ENCODE measurements around the gene KCNJ15. TPM values are rescaled to one million over a fixed set of nuclear protein-coding genes. Genes with fewer than 3 reads are reported as not detected.

Gene KCNJ15
- total RNA-seq, 1 donor from 2014 or later: 2.2 TPM

DNA sequence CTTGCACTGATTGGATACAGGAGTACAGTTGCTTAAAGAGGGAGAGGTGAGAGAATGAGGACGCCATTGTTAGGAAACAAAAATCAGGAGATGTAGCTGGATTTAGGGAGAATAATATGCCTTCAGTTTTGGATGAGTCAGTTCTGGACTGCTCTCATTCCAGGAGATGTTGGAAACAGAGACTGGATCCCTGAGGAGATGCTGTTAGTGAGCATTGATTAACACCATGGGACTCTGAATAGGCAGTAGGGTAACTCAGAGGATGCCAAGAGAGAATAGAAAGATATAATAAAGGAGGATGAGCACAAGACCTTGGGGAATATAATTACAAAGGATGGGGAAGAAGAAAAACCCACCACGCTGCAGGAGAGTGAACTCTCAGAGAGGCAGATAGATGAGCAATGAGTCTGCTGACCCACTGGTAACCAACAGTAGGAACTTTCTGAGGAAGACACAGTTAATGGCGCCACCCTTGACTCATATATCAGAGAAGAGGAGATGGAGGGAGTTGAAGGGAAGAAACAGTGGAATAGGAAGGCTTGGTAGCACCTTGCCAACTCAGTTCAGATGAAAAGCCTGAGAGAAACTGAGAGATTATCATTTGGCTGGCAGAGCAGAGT, 10.5 kb downstream of the KCNJ15 start:
- DNase-seq (ENCODE audit: low read depth): no peak
- Histone ChIP-seq H3K36me3 (ENCODE audit: insufficient read depth, low read length) (no peaks in the 10 kb centered on the region), H3K4me3 (ENCODE audit: insufficient read depth, low read depth, low read length) (no peak overlapping the region), H2AFZ (ENCODE audit: low read depth, low read length) (no peak overlapping the region), H4K20me1 (ENCODE audit: insufficient read depth, low read length) (no peaks in the 10 kb centered on the region), H3K79me2 (ENCODE audit: insufficient read depth, low read length) (no peaks in the 10 kb centered on the region), H3K27me3 (ENCODE audit: insufficient read depth, low read length) (no peaks in the 10 kb centered on the region), H3K4me1 (ENCODE audit: insufficient read depth, low read length) (peaks cover 19% of the 10 kb centered on the region), H3K9ac (ENCODE audit: low read length) (no peak overlapping the region), H3K4me2 (ENCODE audit: low read length) (peak overlapping the region; percentile 37), H3K27ac (ENCODE audit: low read depth, low read length) (no peak overlapping the region), H3K9me3 (ENCODE audit: insufficient read depth, low read depth, low read length) (no peaks in the 10 kb centered on the region)
- H3K9me3 Mint-ChIP-seq (ENCODE audit: unreplicated experiment): peaks cover 6% of the 10 kb centered on the region
- TF ChIP-seq EZH2 (IDR thresholded peaks at IDR 0.05; ENCODE audit: insufficient read depth, low read length): no peak
- no peak for TF ChIP-seq CTCF (IDR thresholded peaks at IDR 0.05; ENCODE audit: insufficient read depth, low read depth, low read length)
- peak overlapping the region; percentile 1 for H3K27ac Mint-ChIP-seq (ENCODE audit: unreplicated experiment)
- peaks cover 43% of the 10 kb centered on the region for H3K4me1 Mint-ChIP-seq (ENCODE audit: low read depth, unreplicated experiment)
- peaks cover 1% of the 10 kb centered on the region for H3K27me3 Mint-ChIP-seq (ENCODE audit: low read depth, unreplicated experiment)
- peak; percentile 26 for FAIRE-seq
- no peaks in the 10 kb centered on the region for H3K36me3 Mint-ChIP-seq (ENCODE audit: low read depth, unreplicated experiment)
- H3K4me3 Mint-ChIP-seq (ENCODE audit: unreplicated experiment): no peak overlapping the region

DNA sequence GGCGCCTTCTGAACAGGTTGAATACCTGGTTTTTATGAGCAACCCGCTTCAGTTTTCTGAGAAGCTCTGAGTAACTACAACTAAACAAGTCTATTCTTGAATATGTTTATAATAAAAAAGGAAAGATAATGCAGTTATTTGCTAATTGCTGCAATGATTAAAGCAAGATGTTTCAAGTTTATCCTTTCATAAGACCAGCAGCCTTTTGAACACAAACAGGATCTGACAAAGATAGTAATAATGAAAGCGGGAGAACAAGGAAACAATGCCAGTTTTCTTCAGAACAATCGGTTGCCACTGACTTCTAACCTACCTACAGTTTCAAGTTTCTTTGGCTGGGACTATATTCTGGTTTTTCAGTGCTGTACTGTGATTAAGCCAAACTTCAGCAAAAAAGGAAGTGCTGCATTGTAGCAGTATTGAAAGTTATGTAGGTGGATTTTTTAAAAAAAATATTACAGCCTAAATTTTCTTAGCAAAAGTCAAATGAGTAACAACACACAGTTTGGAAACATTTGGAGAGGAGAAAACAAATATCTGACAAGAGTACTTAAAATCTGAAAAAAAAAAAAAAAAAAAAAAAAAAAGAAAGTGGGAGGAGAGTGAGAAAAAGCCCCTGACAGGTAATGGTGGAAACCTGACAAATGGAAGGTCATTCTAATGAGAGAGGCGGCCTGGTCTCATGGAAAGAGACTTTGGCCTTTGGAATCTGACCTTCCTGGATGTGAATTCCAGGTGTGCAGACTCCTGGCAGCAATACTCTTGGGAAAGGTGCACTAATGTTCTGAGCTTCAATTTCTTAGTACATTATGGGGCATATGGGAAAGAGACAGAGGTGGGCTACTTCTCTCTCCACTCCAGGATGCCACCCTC, 11.4 kb downstream of the KCNJ15 start:
- DNase-seq (ENCODE audit: low read depth) (no peak), FAIRE-seq (no peak)
- Histone ChIP-seq H3K27ac (ENCODE audit: low read depth, low read length) (no peak overlapping the region), H2AFZ (ENCODE audit: low read depth, low read length) (no peak overlapping the region), H3K79me2 (ENCODE audit: insufficient read depth, low read length) (no peaks in the 10 kb centered on the region), H3K4me2 (ENCODE audit: low read length) (no peak overlapping the region), H4K20me1 (ENCODE audit: insufficient read depth, low read length) (no peaks in the 10 kb centered on the region), H3K9ac (ENCODE audit: low read length) (no peak overlapping the region), H3K4me1 (ENCODE audit: insufficient read depth, low read length) (peaks cover 15% of the 10 kb centered on the region), H3K4me3 (ENCODE audit: insufficient read depth, low read depth, low read length) (no peak overlapping the region), H3K36me3 (ENCODE audit: insufficient read depth, low read length) (no peaks in the 10 kb centered on the region), H3K9me3 (ENCODE audit: insufficient read depth, low read depth, low read length) (no peaks in the 10 kb centered on the region), H3K27me3 (ENCODE audit: insufficient read depth, low read length) (no peaks in the 10 kb centered on the region)
- TF ChIP-seq EZH2 (IDR thresholded peaks at IDR 0.05; ENCODE audit: insufficient read depth, low read length) (no peak), CTCF (IDR thresholded peaks at IDR 0.05; ENCODE audit: insufficient read depth, low read depth, low read length) (no peak)
- Mint-ChIP-seq H3K4me1 (ENCODE audit: low read depth, unreplicated experiment) (peaks cover 42% of the 10 kb centered on the region), H3K36me3 (ENCODE audit: low read depth, unreplicated experiment) (no peaks in the 10 kb centered on the region), H3K9me3 (ENCODE audit: unreplicated experiment) (peaks cover 6% of the 10 kb centered on the region), H3K4me3 (ENCODE audit: unreplicated experiment) (no peak overlapping the region), H3K27me3 (ENCODE audit: low read depth, unreplicated experiment) (peaks cover 1% of the 10 kb centered on the region), H3K27ac (ENCODE audit: unreplicated experiment) (peak overlapping the region; percentile 64)

Measured in astrocyte (in vitro differentiated cells and primary cell).